ENCODE results near the gene TRPM3.

- TF ChIP-seq CTCF (IDR thresholded peaks at IDR 0.05) (no peak), POLR2AphosphoS5 (IDR thresholded peaks at IDR 0.05) (no peak), POLR2A (IDR thresholded peaks at IDR 0.05) (no peak), EP300 (IDR thresholded peaks at IDR 0.05) (no peak)
These were observed 122.5 kb downstream of the TRPM3 start for GRCh38 chr9:70998962-70999361.
